Peyer's patch (tissue), 4 donors: ENCODE measurements around the gene ADAM12.

Source experiments
- CTCF ChIP-seq, 6 experiments: fragments of 450-650 bp in 4 of 6; fragments of 200-600 bp in 2 of 6; sonication (generic) in 1 of 6; IDR thresholded peaks; one replicate each; pipeline ENCODE4 v1.5.1; 2017 to 2019; ENCODE audit warnings: antibody characterized with exemption in 6 of 6, mild to moderate bottlenecking in 3 of 6, moderate library complexity in 1 of 6
- POLR2A ChIP-seq, 2 donors: fragments of 450-650 bp; IDR thresholded peaks; one replicate each; pipeline ENCODE4 v1.5.1; 2017; ENCODE audit warnings: antibody characterized with exemption in 2 of 2, mild to moderate bottlenecking in 2 of 2, moderate library complexity in 2 of 2

GRCh38 chr10:126262233-126262838 is 125.9 kb downstream of the ADAM12 start:
- TF ChIP-seq CTCF (IDR thresholded peaks at IDR 0.05): no peak
- TF ChIP-seq POLR2A (IDR thresholded peaks at IDR 0.05): no peak
